ENCODE data around the gene PSMD1.
"Not testable (repeated sequence)": the region's sequence is repeated elsewhere in the genome, so short reads cannot be mapped to it uniquely, and the experiment has no call there.

The PSMD1 gene

GRCh38 chr2:231117922-231118613 is 61.4 kb downstream of the PSMD1 start:
- DNase-seq: no peak

DNA sequence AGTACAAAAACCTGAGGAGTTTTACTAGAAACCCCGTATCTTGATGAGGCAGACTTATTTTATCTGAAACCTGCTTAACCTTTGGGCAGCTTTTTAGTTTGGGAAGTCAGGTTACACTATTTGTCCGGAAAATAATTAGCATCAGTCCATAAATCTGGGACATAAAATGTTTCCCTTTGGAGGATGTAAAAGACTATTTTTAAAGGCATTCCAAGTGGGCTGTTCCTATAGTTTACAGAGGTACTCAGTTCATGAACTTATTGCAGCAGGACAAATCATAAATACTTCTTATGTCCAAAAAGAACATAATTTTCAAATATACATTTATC is 61.9 kb downstream of the PSMD1 start:
- DNase-seq: no peak

- no peak for DNase-seq
Observed at GRCh38 chr2:231123362-231123898, 66.8 kb downstream of the PSMD1 start.

- no peak for DNase-seq
Observed at GRCh38 chr2:231124838-231125568, 68.3 kb downstream of the PSMD1 start, which contains the start of gene HTR2B. Gene HTR2B, minus strand, starts transcription at chr2:231125042. Its CDS starts 1,278 bp downstream, at chr2:231123764.

DNA sequence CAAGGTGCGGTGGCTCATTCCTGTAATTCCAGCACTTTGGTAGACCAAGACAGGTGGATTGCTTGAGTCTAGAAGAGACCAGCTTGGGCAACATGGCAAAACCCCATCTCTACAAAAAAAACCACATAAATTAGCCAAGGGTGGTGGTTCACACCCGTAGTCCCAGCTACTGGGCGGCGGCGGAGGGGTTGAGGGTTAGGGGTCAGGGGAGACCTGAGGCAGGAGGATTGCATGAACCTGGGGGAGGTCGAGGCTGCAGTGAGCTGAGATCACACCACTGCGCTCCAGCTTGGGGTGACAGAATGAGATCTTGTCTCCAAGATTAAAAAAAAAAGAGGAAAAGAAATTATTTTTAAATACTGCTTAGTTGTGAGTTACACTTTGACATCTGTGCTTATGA is 69.5 kb downstream of the PSMD1 start:
- no peak for DNase-seq

- DNase-seq: no peak
Observed at GRCh38 chr2:231127480-231127879, 70.8 kb downstream of the PSMD1 start.

- DNase-seq: no peak
Observed at GRCh38 chr2:231127936-231128335, 71.3 kb downstream of the PSMD1 start.

- no peak for DNase-seq
Observed at GRCh38 chr2:231128541-231128940, 71.9 kb downstream of the PSMD1 start.

DNA sequence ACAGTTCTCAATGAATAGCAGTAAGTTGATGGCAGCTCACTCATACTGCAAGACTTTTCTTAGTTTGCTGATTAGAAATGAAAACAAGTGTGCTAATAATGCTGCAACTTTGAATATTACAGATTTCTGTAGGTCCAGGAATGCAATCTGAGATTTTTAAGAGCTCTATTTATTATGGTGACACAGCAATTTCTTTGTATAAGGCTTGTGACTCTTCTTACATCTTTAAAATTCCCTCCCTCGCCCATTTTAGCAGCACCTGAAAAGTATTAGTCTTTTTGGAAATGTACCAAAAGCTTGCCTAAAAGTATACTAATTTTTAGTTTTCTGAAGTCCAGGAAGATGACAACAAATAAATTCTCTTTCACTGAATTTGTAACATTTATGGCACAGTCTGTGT is 72.5 kb downstream of the PSMD1 start:
- DNase-seq: no peak

GRCh38 chr2:231130336-231131056 is 73.8 kb downstream of the PSMD1 start:
- DNase-seq: no peak

DNA sequence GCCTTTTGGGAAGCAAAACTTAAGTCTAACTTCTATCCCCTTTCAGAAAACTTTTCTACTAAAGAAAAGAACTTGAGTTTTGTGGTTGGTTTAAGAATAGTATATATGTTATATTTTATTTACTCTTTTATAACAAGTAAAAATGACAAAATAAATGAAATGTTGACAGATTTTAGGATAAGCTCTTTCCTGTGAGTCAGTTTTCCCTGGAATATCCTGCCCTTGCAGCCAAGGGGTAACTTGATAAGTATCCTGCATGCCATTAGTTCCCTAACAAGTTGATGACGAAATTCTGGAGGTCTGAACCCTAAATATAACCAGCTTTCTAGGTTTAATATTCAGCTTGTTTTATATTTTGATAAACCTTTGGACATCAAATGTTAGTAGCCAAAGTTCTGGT is 75.5 kb downstream of the PSMD1 start:
- DNase-seq: no peak

- no peak for DNase-seq
Observed at GRCh38 chr2:231133365-231134099, 76.9 kb downstream of the PSMD1 start.

- DNase-seq: no peak
Observed at GRCh38 chr2:231134910-231135655, 78.4 kb downstream of the PSMD1 start.

- DNase-seq: no peak
Observed at GRCh38 chr2:231138699-231139098, 82.0 kb downstream of the PSMD1 start.

- no peak for DNase-seq
Observed at GRCh38 chr2:231139796-231140195, 83.1 kb downstream of the PSMD1 start.

DNA sequence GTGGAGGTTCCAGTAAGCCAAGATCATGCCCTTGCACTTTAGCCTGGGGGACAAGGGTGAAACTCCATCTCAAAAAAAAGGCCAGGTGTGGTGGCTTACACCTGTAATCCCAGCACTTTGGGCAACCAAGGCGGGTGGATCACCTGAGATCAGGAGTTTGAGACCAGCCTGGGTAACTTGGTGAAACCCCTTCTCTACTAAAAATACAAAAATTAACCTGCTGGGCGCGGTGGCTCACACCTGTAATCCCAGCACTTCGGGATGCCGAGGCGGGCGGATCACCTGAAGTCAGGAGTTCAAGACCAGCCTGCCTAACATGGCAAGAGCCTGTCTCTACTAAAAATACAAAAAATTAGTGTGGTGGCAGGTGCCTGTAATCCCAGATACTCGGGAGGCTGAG is 84.1 kb downstream of the PSMD1 start:
- not testable (repeated sequence) for DNase-seq

GRCh38 chr2:231144896-231145295 is 88.2 kb downstream of the PSMD1 start:
- no peak for DNase-seq

- no peak for DNase-seq
Observed at GRCh38 chr2:231146665-231147064, 90.0 kb downstream of the PSMD1 start.

DNA sequence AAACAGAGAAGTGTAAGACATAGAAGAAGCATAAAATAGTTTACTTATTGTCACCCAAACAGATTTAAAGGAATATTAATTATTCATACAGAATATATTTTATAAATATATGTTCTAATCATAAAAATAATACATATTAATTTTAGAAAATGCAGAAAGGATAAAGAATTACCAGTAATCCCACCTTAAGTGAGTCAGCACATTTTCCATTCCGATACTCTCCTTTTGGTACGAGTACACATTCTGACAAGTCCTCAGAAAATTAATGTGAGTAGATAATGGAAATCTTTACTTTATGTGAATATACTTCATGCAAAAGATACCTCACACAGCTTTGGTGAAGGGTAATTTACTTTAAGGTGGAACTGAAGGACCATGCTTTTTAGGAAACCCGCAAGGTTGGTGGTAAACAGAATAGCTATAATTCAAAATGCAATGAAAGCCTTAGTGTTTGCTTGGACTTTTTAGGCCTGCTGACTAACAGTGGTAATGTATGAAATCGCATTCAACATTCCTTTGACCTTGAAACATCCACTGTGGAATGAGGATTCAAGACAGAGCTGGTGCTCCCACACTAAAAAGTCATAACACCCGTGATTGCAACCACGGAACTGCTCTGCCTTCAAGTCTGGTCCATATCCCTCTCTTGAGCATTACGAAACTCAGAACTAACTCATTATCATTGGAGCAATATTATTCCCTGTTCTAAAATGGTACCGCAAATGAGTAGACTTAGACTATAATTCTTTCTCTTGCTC is 96.3 kb downstream of the PSMD1 start:
- DNase-seq: no peak

- no peak for DNase-seq
Observed at GRCh38 chr2:231159306-231159705, 102.6 kb downstream of the PSMD1 start.

GRCh38 chr2:231160701-231161100 is 104.0 kb downstream of the PSMD1 start:
- DNase-seq: no peak

Measured in DMS 273 treated with DMSO at 0.1 percent for 48 hours (cell line).